ENCODE data around the gene SESN3. TPM values are rescaled to one million over a fixed set of nuclear protein-coding genes. Genes with fewer than 3 reads are reported as not detected.
"Not testable (repeated sequence)": the region's sequence is repeated elsewhere in the genome, so short reads cannot be mapped to it uniquely, and the experiment has no call there.

SESN3 gene
- total RNA-seq, 1 donor: 105 TPM

DNA sequence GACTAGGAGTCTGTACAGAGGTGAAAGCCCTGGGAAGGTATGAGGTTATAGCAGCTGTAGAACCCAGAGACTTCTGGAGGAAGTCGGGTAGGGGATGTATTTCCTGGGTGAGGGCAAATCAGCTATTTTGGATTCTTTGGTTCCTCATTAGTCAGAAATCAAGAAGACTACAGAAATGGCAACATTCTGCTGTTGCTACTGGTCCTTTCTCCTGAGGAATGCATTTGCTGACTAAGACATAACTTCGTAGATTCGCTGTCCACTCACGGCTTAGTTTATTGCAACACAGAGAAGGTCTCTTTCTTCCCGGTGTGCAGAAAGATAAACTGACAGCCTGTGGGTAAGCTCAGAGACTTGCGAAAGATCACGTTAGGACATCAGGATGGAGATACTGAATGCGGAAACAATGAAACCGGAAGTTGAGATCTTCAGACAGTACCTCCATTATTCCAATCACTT lies 25.3 kb upstream of the SESN3 start:
- Histone ChIP-seq H3K27me3 (ENCODE audit: insufficient read depth, low read length) (no peaks in the 10 kb centered on the region), H3K9me3 (ENCODE audit: low read depth, low read length) (no peaks in the 10 kb centered on the region), H3K4me1 (ENCODE audit: insufficient read depth, low read length) (peaks cover 44% of the 10 kb centered on the region), H3K4me3 (ENCODE audit: low read length) (no peak overlapping the region)

GRCh38 chr11:95255251-95256145 lies 24.5 kb upstream of the SESN3 start:
- Histone ChIP-seq H3K4me1 (ENCODE audit: insufficient read depth, low read length) (peaks cover 44% of the 10 kb centered on the region), H3K4me3 (ENCODE audit: low read length) (no peak overlapping the region)

GRCh38 chr11:95254716-95255115 lies 23.7 kb upstream of the SESN3 start:
- Histone ChIP-seq H3K4me1 (ENCODE audit: insufficient read depth, low read length) (peaks cover 47% of the 10 kb centered on the region), H3K4me3 (ENCODE audit: low read length) (no peak overlapping the region), H3K27me3 (ENCODE audit: insufficient read depth, low read length) (no peaks in the 10 kb centered on the region), H3K9me3 (ENCODE audit: low read depth, low read length) (no peaks in the 10 kb centered on the region)

More at GRCh38 chr11:95255251-95256145, 24.5 kb upstream of the SESN3 start:
- no peaks in the 10 kb centered on the region for H3K27me3 ChIP-seq (ENCODE audit: insufficient read depth, low read length)
- H3K9me3 ChIP-seq (ENCODE audit: low read depth, low read length): no peaks in the 10 kb centered on the region

- Histone ChIP-seq H3K27me3 (ENCODE audit: insufficient read depth, low read length) (no peaks in the 10 kb centered on the region), H3K9me3 (ENCODE audit: low read depth, low read length) (no peaks in the 10 kb centered on the region), H3K4me3 (ENCODE audit: low read length) (peak overlapping the region; percentile 31), H3K4me1 (ENCODE audit: insufficient read depth, low read length) (peaks cover 51% of the 10 kb centered on the region)
Measured at GRCh38 chr11:95254131-95254704, 23.2 kb upstream of the SESN3 start.

- no peaks in the 10 kb centered on the region for H3K9me3 ChIP-seq (ENCODE audit: low read depth, low read length)
- H3K4me3 ChIP-seq (ENCODE audit: low read length): no peak overlapping the region
- no peaks in the 10 kb centered on the region for H3K27me3 ChIP-seq (ENCODE audit: insufficient read depth, low read length)
- H3K4me1 ChIP-seq (ENCODE audit: insufficient read depth, low read length): peaks cover 58% of the 10 kb centered on the region
Measured at GRCh38 chr11:95253141-95253540, 22.1 kb upstream of the SESN3 start.

DNA sequence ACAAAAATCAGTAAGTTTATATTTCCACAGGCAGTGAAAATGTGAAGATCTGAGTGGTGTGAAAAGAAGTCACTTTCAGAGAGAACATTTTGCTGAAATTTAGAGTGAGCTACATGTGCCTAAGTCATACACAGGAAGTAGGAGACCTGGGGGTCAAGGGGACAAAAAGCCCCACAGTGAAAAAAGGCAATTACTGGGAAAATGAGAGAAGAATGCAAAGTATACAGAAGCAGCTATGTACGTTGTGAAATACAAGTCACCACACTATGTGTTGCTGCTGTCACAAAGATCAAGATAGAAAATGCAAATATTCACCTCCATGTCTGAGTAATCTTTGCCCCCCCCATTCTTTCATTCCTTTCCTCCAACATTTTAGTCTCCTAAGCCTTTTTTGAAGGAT lies 21.6 kb upstream of the SESN3 start:
- no peaks in the 10 kb centered on the region for H3K27me3 ChIP-seq (ENCODE audit: insufficient read depth, low read length)
- H3K4me1 ChIP-seq (ENCODE audit: insufficient read depth, low read length): peaks cover 56% of the 10 kb centered on the region
- no peak overlapping the region for H3K4me3 ChIP-seq (ENCODE audit: low read length)
- H3K9me3 ChIP-seq (ENCODE audit: low read depth, low read length): no peaks in the 10 kb centered on the region

GRCh38 chr11:95251896-95252295 lies 20.9 kb upstream of the SESN3 start:
- peaks cover 50% of the 10 kb centered on the region for H3K4me1 ChIP-seq (ENCODE audit: insufficient read depth, low read length)
- H3K4me3 ChIP-seq (ENCODE audit: low read length); H3K9me3 ChIP-seq (ENCODE audit: low read depth, low read length); H3K27me3 ChIP-seq (ENCODE audit: insufficient read depth, low read length): not testable (repeated sequence)

- Histone ChIP-seq H3K9me3 (ENCODE audit: low read depth, low read length) (no peaks in the 10 kb centered on the region), H3K27me3 (ENCODE audit: insufficient read depth, low read length) (no peaks in the 10 kb centered on the region), H3K4me1 (ENCODE audit: insufficient read depth, low read length) (peaks cover 31% of the 10 kb centered on the region), H3K4me3 (ENCODE audit: low read length) (no peak overlapping the region)
Measured at GRCh38 chr11:95248666-95249467, 17.9 kb upstream of the SESN3 start.

DNA sequence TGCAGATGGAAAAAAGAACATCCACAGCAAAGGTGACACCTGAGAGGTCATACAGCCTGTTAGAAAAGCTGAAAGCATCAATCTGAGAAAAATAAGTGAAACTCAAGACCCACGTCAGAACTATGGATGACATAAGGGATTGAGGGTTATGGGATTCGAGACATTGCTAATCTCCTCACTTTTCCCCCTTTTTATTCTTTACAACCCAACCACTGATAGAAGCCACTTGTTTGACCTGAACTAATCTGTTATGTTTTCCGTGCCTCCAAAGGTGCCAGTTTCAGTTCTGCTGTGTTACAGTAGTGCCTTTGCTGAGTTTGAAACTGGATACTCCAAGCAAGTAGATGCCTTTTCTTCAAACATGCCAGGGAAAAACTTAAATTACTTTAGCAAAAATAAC lies 16.9 kb upstream of the SESN3 start:
- H3K9me3 ChIP-seq (ENCODE audit: low read depth, low read length): no peaks in the 10 kb centered on the region
- H3K4me3 ChIP-seq (ENCODE audit: low read length): no peak overlapping the region

GRCh38 chr11:95247127-95247684 lies 16.2 kb upstream of the SESN3 start:
- peaks cover 33% of the 10 kb centered on the region for H3K4me1 ChIP-seq (ENCODE audit: insufficient read depth, low read length)
- H3K9me3 ChIP-seq (ENCODE audit: low read depth, low read length): no peaks in the 10 kb centered on the region
- no peaks in the 10 kb centered on the region for H3K27me3 ChIP-seq (ENCODE audit: insufficient read depth, low read length)
- no peak overlapping the region for H3K4me3 ChIP-seq (ENCODE audit: low read length)

More for the DNA sequence above, 16.9 kb upstream of the SESN3 start:
- H3K4me1 ChIP-seq (ENCODE audit: insufficient read depth, low read length): peaks cover 27% of the 10 kb centered on the region
- H3K27me3 ChIP-seq (ENCODE audit: insufficient read depth, low read length): no peaks in the 10 kb centered on the region

DNA sequence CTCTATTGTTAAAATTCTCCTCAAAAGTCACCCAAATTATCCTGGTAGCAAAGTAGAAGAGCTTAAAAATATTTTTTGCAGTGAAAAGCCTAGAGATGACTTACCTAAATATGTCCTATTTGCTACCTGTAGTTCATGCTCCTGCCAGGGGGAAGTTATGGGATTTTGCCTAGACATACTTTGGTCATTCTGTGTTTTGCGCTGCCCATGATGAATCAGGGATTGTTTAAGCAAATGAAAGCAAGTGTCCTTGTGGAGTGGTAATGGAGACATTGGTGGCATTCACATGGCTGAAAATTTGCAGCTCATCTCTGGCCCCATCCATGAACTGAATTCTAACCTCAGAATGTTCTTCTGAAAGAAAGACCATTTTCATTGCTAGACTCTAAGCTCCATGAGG lies 14.6 kb upstream of the SESN3 start:
- Histone ChIP-seq H3K9me3 (ENCODE audit: low read depth, low read length) (no peaks in the 10 kb centered on the region), H3K4me3 (ENCODE audit: low read length) (no peak overlapping the region), H3K27me3 (ENCODE audit: insufficient read depth, low read length) (no peaks in the 10 kb centered on the region), H3K4me1 (ENCODE audit: insufficient read depth, low read length) (peaks cover 44% of the 10 kb centered on the region)

- no peaks in the 10 kb centered on the region for H3K27me3 ChIP-seq (ENCODE audit: insufficient read depth, low read length)
- H3K4me1 ChIP-seq (ENCODE audit: insufficient read depth, low read length): peaks cover 44% of the 10 kb centered on the region
- no peaks in the 10 kb centered on the region for H3K9me3 ChIP-seq (ENCODE audit: low read depth, low read length)
- no peak overlapping the region for H3K4me3 ChIP-seq (ENCODE audit: low read length)
Measured at GRCh38 chr11:95245038-95245437, 14.0 kb upstream of the SESN3 start.

- Histone ChIP-seq H3K9me3 (ENCODE audit: low read depth, low read length) (no peaks in the 10 kb centered on the region), H3K4me1 (ENCODE audit: insufficient read depth, low read length) (peaks cover 32% of the 10 kb centered on the region), H3K4me3 (ENCODE audit: low read length) (no peak overlapping the region), H3K27me3 (ENCODE audit: insufficient read depth, low read length) (no peaks in the 10 kb centered on the region)
Measured at GRCh38 chr11:95243673-95244072, 12.7 kb upstream of the SESN3 start.

- H3K4me3 ChIP-seq (ENCODE audit: low read length): no peak overlapping the region
- peaks cover 31% of the 10 kb centered on the region for H3K4me1 ChIP-seq (ENCODE audit: insufficient read depth, low read length)
- no peaks in the 10 kb centered on the region for H3K9me3 ChIP-seq (ENCODE audit: low read depth, low read length)
- no peaks in the 10 kb centered on the region for H3K27me3 ChIP-seq (ENCODE audit: insufficient read depth, low read length)
Measured at GRCh38 chr11:95242845-95243605, 12.0 kb upstream of the SESN3 start.
